Measurements from ENCODE around the gene CAPN12.

- TF ChIP-seq EZH2 (IDR thresholded peaks at IDR 0.05; ENCODE audit: insufficient read depth, poor library complexity, severe bottlenecking) (no peak), EZH2phosphoT487 (IDR thresholded peaks at IDR 0.05; ENCODE audit: insufficient read depth, low read depth) (no peak)
These were observed 2.6 kb downstream of the CAPN12 start for GRCh38 chr19:38741670-38742069.

Data from GM23248 (cell line).